GM12892 (cell line): Measurements from ENCODE around the gene GAS6.

ENCODE experiments used
- POLR2A ChIP-seq: IDR thresholded peaks from 2 replicates; pipeline ENCODE4 v1.6.1; 2011; ENCODE audit warnings: low read depth, low read length, control low read depth
- POLR2AphosphoS5 ChIP-seq: IDR thresholded peaks from 2 replicates; pipeline ENCODE4 v1.6.1; 2011; ENCODE audit warnings: low read depth, low read length, control low read depth
- TAF1 ChIP-seq: IDR thresholded peaks from 2 replicates; pipeline ENCODE4 v1.6.1; 2011; ENCODE audit warnings: low read depth, mild to moderate bottlenecking, control low read depth, low read length, borderline replicate concordance

- TF ChIP-seq POLR2A (no peak), POLR2AphosphoS5 (no peak), TAF1 (no peak)
These were observed 60.4 kb downstream of the GAS6 start for GRCh38 chr13:113803409-113804016.
